ENCODE measurements around the gene MCM7.

GRCh38 chr7:100074841-100075240, 26.4 kb downstream of the MCM7 start:
- TF ChIP-seq CTCF (IDR thresholded peaks at IDR 0.05) (no peak), POLR2A (IDR thresholded peaks at IDR 0.05) (no peak)
